H1 (cell line): ENCODE measurements around the gene RWDD3.

Experiments
- CEBPB ChIP-seq: IDR thresholded peaks from 2 replicates; pipeline ENCODE4 v1.6.1; 2012; ENCODE audit warnings: low read depth, low read length
- CREB1 ChIP-seq: IDR thresholded peaks from 2 replicates; pipeline ENCODE4 v1.6.1; 2012; ENCODE audit warnings: inconsistent platforms
- CTCF ChIP-seq, 3 experiments: IDR thresholded peaks; 1 replicate in 2 of 3; 2 replicates in 1 of 3; pipeline versions ENCODE4 v1.5.1 to v1.6.1; 2011; ENCODE audit warnings: low read length in 3 of 3, mild to moderate bottlenecking in 3 of 3, inconsistent platforms in 2 of 3, low read depth in 1 of 3, moderate library complexity in 1 of 3; ENCODE audit not compliant: insufficient read depth in 1 of 3; ENCODE audit errors: control extremely low read depth in 1 of 3
- FOSL1 ChIP-seq: IDR thresholded peaks from 2 replicates; pipeline ENCODE4 v1.6.1; 2011; ENCODE audit warnings: mild to moderate bottlenecking, low read depth, low read length, moderate library complexity; ENCODE audit not compliant: insufficient read depth
- POLR2A ChIP-seq, 2 experiments: IDR thresholded peaks; 1 replicate in 1 of 2; 2 replicates in 1 of 2; pipeline ENCODE4 v1.6.1; 2011; ENCODE audit warnings: low read depth in 2 of 2, low read length in 2 of 2, mild to moderate bottlenecking in 2 of 2; ENCODE audit errors: control extremely low read depth in 1 of 2
- POU5F1 ChIP-seq: IDR thresholded peaks from 2 replicates; pipeline ENCODE4 v1.6.1; 2011; ENCODE audit warnings: low read depth, mild to moderate bottlenecking, low read length, moderate library complexity
- RBBP5 ChIP-seq: IDR thresholded peaks from 2 replicates; pipeline ENCODE4 v1.7.1; 2012; ENCODE audit warnings: low read depth, mild to moderate bottlenecking, inconsistent platforms, low read length, moderate library complexity, borderline replicate concordance
- RNF2 ChIP-seq: fragments of 200-900, 300-1000 bp; sonication (generic); IDR thresholded peaks from 2 replicates; pipeline ENCODE4 v1.7.1; 2016; ENCODE audit warnings: borderline replicate concordance, low read depth, mild to moderate bottlenecking, antibody characterized with exemption, low read length; ENCODE audit not compliant: poor library complexity, severe bottlenecking; ENCODE audit errors: missing control alignments
- SUZ12 ChIP-seq: fragments of 200-600 bp; sonication (generic); IDR thresholded peaks from 2 replicates; pipeline ENCODE4 v1.6.1; 2012; ENCODE audit warnings: mild to moderate bottlenecking, inconsistent platforms, low read length, moderate library complexity, mixed read lengths
- TAF1 ChIP-seq: IDR thresholded peaks from 2 replicates; pipeline ENCODE4 v1.6.1; 2011; ENCODE audit warnings: mild to moderate bottlenecking, low read depth, low read length
- TBP ChIP-seq: IDR thresholded peaks from 2 replicates; pipeline ENCODE4 v1.6.1; 2011; ENCODE audit warnings: low read depth, low read length, improper control_type of control experiment
- ZNF274 ChIP-seq: IDR thresholded peaks from 2 replicates; pipeline ENCODE4 v1.7.0; 2012; ENCODE audit warnings: low read length, borderline replicate concordance; ENCODE audit errors: extremely low read depth

- TF ChIP-seq FOSL1 (no peak), CTCF (IDR thresholded peaks at IDR 0.05; ENCODE audit: control extremely low read depth in 1 of 3, insufficient read depth in 1 of 3, low read depth in 1 of 3, low read length in 3 of 3) (no peak), RNF2 (no peak), SUZ12 (no peak), TBP (no peak), POLR2A (IDR thresholded peaks at IDR 0.05; ENCODE audit: control extremely low read depth in 1 of 2, low read depth in 2 of 2, low read length in 2 of 2) (no peak), RBBP5 (no peak), POU5F1 (no peak), CREB1 (no peak), ZNF274 (no peak), TAF1 (no peak), CEBPB (no peak)
Observed at GRCh38 chr1:95281781-95282517, 47.9 kb downstream of the RWDD3 start.
